Activated T-helper 1 cell treated with anti-CD3 and anti-CD28 coated beads, Interleukin-12 subunit alpha, Interleukin-12 subunit beta, Interleukin-2, Interleukin-4 antibody, amounts not matched to agents 30 ng/mL and 10 ng/mL and 1 ng/mL, durations not matched to agents 14 hours and 24 hours and 36 hours (primary cell): ENCODE measurements around the gene MXD4. TPM values are rescaled to one million over a fixed set of nuclear protein-coding genes. Genes with fewer than 3 reads are reported as not detected.
A peak's percentile ranks its signal among the peaks of the same experiment; 100 is the strongest.

Source experiments
- DNase-seq: peaks from one replicate; pipeline ENCODE4 v3.0.0; 2021; ENCODE audit warnings: low spot score
- H3K27ac Mint-ChIP-seq: one replicate; pipeline ENCODE4 v1.8.0; 2021; ENCODE audit warnings: mild to moderate bottlenecking, mixed read lengths
- H3K27me3 Mint-ChIP-seq: one replicate; pipeline ENCODE4 v1.8.0; 2022; ENCODE audit warnings: mild to moderate bottlenecking, moderate library complexity, mixed read lengths; ENCODE audit not compliant: insufficient read depth
- H3K36me3 Mint-ChIP-seq: one replicate; pipeline ENCODE4 v1.8.0; 2021; ENCODE audit warnings: low read depth, mixed read lengths
- H3K4me1 Mint-ChIP-seq: one replicate; pipeline ENCODE4 v1.8.0; 2021; ENCODE audit warnings: low read depth, mixed read lengths
- H3K4me3 Mint-ChIP-seq: one replicate; pipeline ENCODE4 v1.8.0; 2021; ENCODE audit warnings: mild to moderate bottlenecking, moderate library complexity, mixed read lengths
- H3K9me3 Mint-ChIP-seq: one replicate; pipeline ENCODE4 v1.8.0; 2021; ENCODE audit warnings: mixed read lengths
- intact Hi-C: fragments of 100-400 bp; cut with micrococcal nuclease; formaldehyde crosslinking; loops from one replicate; pipeline ENCODE4 v1.15.1; 2024
- total RNA-seq: library from RNA; stranded (reverse); gene quantifications from 2 replicates; pipeline ENCODE4 v1.2.3, GENCODE V29; 2022

Gene MXD4
- total RNA-seq, 1 donor from 2014 or later: 7.9 TPM

GRCh38 chr4:2262145-2262943 is 435 bp upstream of the MXD4 start:
- H3K27ac Mint-ChIP-seq: peak overlapping the region; percentile 67
- H3K4me1 Mint-ChIP-seq: no peaks in the 10 kb centered on the region
- intact Hi-C loops: loop anchor here (1.0 to 10.0 kb wide), 14 partner anchors 20 to 701 kb away; partner anchors contain the start of genes CFAP99, FAM193A, GRK4 and HAUS3
- H3K4me3 Mint-ChIP-seq: peak overlapping the region; percentile 72
- H3K36me3 Mint-ChIP-seq: no peaks in the 10 kb centered on the region
- no peaks in the 10 kb centered on the region for H3K9me3 Mint-ChIP-seq
- no peaks in the 10 kb centered on the region for H3K27me3 Mint-ChIP-seq
- peak; percentile 98 for DNase-seq

DNA sequence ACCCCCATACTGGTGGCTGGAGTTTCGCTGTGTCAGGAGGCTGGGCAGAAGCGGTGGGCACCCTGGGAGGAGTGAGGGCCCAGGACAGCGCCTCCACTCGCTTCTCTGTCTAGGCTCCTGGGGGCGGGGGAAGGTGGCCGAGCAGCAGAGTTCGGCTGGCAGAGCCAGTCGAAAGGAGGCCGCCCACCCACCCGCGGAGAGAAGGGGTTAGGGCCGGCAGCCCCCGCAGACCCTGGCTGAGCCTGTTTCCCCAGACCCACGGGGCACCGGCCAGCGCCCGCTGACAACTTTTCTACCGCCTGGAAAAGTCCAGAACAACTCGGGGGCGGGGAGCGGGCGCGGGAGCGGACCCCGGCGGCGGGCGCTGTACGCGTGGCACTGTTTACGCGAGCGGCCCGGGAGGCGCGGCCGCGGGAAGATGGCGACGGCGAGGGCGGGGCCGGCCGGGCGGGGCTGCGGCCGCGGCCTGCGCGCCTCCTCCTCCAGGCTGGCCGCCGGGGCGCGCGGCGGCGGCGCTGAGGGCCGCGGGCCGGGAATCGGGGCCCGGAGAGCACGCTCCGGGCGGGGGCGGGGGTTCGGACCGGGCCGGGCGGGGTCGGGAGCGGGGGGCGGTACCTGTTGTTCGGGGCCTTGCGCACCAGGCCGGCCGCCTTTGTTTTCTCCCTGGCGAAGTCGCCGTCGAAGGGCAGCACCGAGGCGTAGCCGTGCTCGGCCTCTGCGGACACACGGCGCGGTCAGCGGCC is 628 bp downstream of the MXD4 start:
- peak; percentile 71 for DNase-seq
- peak overlapping the region; percentile 65 for H3K4me3 Mint-ChIP-seq
- H3K27me3 Mint-ChIP-seq: no peaks in the 10 kb centered on the region
- intact Hi-C loops: loop anchor here (10.0 kb wide), 1 partner anchor 674 kb away; no protein-coding TSS in a partner anchor
- H3K36me3 Mint-ChIP-seq: no peaks in the 10 kb centered on the region
- H3K4me1 Mint-ChIP-seq: no peaks in the 10 kb centered on the region
- no peak overlapping the region for H3K27ac Mint-ChIP-seq
- no peaks in the 10 kb centered on the region for H3K9me3 Mint-ChIP-seq

GRCh38 chr4:2260344-2261109 is 1.4 kb downstream of the MXD4 start:
- H3K27me3 Mint-ChIP-seq: no peaks in the 10 kb centered on the region
- no peak for DNase-seq
- intact Hi-C loops: loop anchor here (10.0 kb wide), 1 partner anchor 674 kb away; no protein-coding TSS in a partner anchor
- H3K36me3 Mint-ChIP-seq: no peaks in the 10 kb centered on the region
- H3K4me3 Mint-ChIP-seq: peak overlapping the region; percentile 65
- no peaks in the 10 kb centered on the region for H3K9me3 Mint-ChIP-seq
- no peak overlapping the region for H3K27ac Mint-ChIP-seq
- H3K4me1 Mint-ChIP-seq: no peaks in the 10 kb centered on the region

DNA sequence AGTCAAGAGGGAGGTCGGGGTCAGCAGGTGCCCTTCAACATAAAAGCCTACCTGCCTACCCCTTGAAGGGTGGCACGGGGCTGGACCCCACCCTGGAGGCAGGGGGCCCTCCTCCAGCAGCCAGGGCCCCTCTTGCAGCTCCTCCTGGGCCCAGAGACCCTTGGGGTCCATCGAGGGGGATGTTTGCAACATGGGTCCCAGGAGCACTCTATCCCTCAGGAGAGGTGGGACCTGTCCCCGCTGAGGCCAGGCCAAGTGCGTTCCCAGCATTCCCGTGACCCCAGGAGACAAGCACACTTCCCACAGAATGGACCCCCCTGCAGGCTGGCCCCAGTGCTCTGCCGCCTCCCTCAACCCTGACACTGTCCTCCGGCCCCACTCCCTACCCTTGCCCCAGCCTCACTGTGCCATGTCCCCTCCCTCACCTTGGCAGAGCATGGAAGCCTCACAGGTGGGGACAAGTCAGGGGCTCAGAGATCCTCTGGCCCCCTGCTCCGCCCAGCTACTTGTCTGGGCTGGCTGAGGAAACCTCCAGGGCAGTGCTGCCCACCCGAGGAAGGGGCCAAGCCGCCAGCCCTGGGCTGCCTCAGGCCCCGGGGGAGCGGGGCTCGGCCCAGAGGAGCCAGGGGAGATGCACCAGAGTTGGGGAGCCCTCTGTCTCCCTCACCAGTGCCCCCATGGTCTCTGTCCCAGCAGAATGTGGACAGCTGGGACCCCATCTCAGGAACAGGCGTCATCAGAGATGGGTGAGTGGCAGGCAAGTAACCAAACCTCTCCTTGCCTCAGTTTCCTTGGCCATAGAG is 2.2 kb downstream of the MXD4 start:
- no peak overlapping the region for H3K27ac Mint-ChIP-seq
- H3K4me3 Mint-ChIP-seq: no peak overlapping the region
- intact Hi-C loops: loop anchor here (10.0 kb wide), 1 partner anchor 675 kb away; no protein-coding TSS in a partner anchor
- no peak for DNase-seq
- H3K4me1 Mint-ChIP-seq: no peaks in the 10 kb centered on the region
- no peaks in the 10 kb centered on the region for H3K9me3 Mint-ChIP-seq
- no peaks in the 10 kb centered on the region for H3K27me3 Mint-ChIP-seq
- H3K36me3 Mint-ChIP-seq: no peaks in the 10 kb centered on the region

DNA sequence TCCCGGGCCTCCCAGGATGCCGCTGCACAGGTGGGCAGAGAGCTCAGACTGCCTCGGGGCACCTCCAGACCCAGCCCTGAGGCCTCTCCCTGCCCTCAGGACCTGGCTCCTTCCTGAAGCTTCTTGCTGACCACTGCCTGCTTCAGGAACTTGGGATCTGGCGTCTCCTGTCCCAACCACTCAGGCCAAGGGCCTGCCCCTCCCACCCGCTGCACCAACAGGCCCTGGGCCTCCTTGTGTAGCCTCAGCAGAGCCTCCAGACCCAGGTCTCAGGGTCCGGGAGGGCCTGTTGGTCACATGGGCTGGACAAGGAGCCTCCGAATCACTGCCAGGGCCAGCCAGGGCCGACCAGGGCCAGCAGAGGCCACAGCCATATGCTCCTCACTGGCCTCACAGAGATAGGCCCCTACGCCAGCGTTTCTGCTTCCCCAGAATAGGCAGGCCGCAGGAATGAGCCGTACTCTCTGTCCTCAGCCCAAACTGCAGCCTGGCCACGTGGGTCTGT is 2.8 kb downstream of the MXD4 start:
- Mint-ChIP-seq H3K4me3 (no peak overlapping the region), H3K9me3 (no peaks in the 10 kb centered on the region), H3K4me1 (no peaks in the 10 kb centered on the region), H3K27me3 (no peaks in the 10 kb centered on the region), H3K36me3 (no peaks in the 10 kb centered on the region), H3K27ac (no peak overlapping the region)
- intact Hi-C loops: no loop called here
- DNase-seq: no peak

GRCh38 chr4:2258091-2259035 is 3.5 kb downstream of the MXD4 start:
- H3K27ac Mint-ChIP-seq: no peak overlapping the region
- H3K36me3 Mint-ChIP-seq: no peaks in the 10 kb centered on the region
- no peak overlapping the region for H3K4me3 Mint-ChIP-seq
- DNase-seq: no peak
- no peaks in the 10 kb centered on the region for H3K9me3 Mint-ChIP-seq
- H3K27me3 Mint-ChIP-seq: no peaks in the 10 kb centered on the region
- intact Hi-C loops: no loop called here
- H3K4me1 Mint-ChIP-seq: no peaks in the 10 kb centered on the region

DNA sequence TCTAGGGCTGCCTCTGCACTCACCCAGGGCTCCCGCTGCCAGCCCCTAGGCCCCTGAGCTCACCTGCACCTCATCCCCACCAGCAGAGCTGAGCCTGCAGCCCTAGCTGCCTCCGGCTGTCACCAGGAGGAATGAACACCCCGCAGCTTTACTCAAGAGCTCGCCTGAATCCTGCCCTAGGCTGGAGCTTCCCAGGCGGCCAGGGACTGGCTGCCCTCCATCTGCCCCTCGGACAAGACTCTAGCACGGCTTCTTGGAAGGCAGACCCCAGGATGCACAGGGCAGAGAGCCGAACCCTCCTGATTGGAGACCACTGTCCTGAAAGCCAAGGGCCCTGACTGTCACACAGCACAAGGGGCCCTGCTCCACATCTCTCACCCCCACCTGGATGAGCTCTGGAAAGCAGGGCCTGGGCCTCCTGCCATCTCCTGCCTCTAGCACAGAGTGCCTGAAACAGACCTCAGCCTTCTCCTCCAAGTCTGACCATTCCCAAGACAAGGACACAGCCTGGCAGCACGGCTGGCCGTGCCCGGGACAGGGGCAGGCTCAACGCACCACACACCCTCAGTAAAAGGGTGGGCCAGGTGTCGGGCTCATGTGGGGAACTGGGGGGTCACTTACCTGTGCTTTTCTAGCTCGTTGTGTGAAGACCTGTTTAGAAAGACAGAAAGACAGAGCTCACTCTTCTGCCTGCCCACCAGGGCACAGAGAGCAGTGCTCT is 4.4 kb downstream of the MXD4 start:
- no peaks in the 10 kb centered on the region for H3K4me1 Mint-ChIP-seq
- intact Hi-C loops: no loop called here
- no peaks in the 10 kb centered on the region for H3K36me3 Mint-ChIP-seq
- no peak overlapping the region for H3K4me3 Mint-ChIP-seq
- no peak for DNase-seq
- no peaks in the 10 kb centered on the region for H3K9me3 Mint-ChIP-seq
- no peaks in the 10 kb centered on the region for H3K27me3 Mint-ChIP-seq
- H3K27ac Mint-ChIP-seq: no peak overlapping the region

GRCh38 chr4:2256781-2257191 is 5.1 kb downstream of the MXD4 start:
- Mint-ChIP-seq H3K4me3 (no peak overlapping the region), H3K4me1 (no peaks in the 10 kb centered on the region), H3K36me3 (no peaks in the 10 kb centered on the region), H3K27ac (no peak overlapping the region), H3K27me3 (no peaks in the 10 kb centered on the region), H3K9me3 (no peaks in the 10 kb centered on the region)
- intact Hi-C loops: no loop called here
- no peak for DNase-seq

DNA sequence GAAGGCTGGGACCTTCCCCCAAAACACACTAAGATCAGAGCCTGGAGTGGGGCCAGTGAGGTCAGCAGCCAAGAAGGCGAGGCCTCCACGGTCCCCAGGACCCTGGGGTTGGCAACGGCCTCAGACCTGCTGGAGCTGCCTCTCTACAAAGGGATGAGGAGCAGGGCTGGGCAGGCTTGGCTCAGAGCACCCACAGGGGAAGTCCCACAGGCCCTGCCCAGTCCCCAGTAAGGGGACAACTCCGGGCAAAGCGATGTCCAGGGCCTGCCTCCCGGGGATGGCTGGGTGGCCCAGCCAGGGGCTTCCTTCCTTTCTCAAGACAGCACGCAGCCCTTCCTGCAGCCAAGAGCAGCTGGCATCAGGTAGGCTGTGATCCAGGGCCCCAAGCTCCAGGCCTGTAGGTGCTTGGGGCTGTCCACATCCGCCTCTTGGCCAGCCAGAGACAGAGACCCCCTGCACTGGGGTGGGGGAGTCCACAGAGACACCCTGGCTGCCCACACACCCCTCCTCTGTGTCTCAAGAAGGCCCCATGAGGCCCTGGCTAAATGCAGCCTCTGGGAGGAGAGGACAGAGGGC is 5.7 kb downstream of the MXD4 start:
- Mint-ChIP-seq H3K27me3 (no peaks in the 10 kb centered on the region), H3K4me3 (no peak overlapping the region), H3K4me1 (no peaks in the 10 kb centered on the region), H3K36me3 (no peaks in the 10 kb centered on the region), H3K9me3 (no peaks in the 10 kb centered on the region), H3K27ac (no peak overlapping the region)
- no peak for DNase-seq
- intact Hi-C loops: no loop called here

GRCh38 chr4:2255501-2256155 is 6.3 kb downstream of the MXD4 start:
- H3K9me3 Mint-ChIP-seq: no peaks in the 10 kb centered on the region

More at GRCh38 chr4:2255501-2256155, 6.3 kb downstream of the MXD4 start:
- no peak overlapping the region for H3K27ac Mint-ChIP-seq
- no peak overlapping the region for H3K4me3 Mint-ChIP-seq
- no peaks in the 10 kb centered on the region for H3K4me1 Mint-ChIP-seq
- intact Hi-C loops: no loop called here
- H3K27me3 Mint-ChIP-seq: no peaks in the 10 kb centered on the region
- DNase-seq: no peak
- H3K36me3 Mint-ChIP-seq: no peaks in the 10 kb centered on the region
